GM21786 (cell line): ENCODE results near the gene BCL2L1.

Experiments used
- ATAC-seq: cut with Tn5 transposase; IDR thresholded peaks from one replicate; pipeline ENCODE4 v1.9.1; 2021; ENCODE audit not compliant: unreplicated experiment

Gene BCL2L1

GRCh38 chr20:31731321-31731717 lies 8.7 kb upstream of the BCL2L1 start:
- ATAC-seq: no peak

GRCh38 chr20:31723319-31724078 lies 831 bp upstream of the BCL2L1 start:
- ATAC-seq: peak; percentile 72

GRCh38 chr20:31723069-31723318 lies 326 bp upstream of the BCL2L1 start:
- no peak for ATAC-seq

GRCh38 chr20:31721408-31722256 lies 1.0 kb downstream of the BCL2L1 start:
- ATAC-seq: no peak

GRCh38 chr20:31720486-31721407 lies 1.9 kb downstream of the BCL2L1 start:
- no peak for ATAC-seq

- ATAC-seq: no peak
Observed at GRCh38 chr20:31719644-31720485, 2.8 kb downstream of the BCL2L1 start.

GRCh38 chr20:31718952-31719643 lies 3.6 kb downstream of the BCL2L1 start:
- ATAC-seq: no peak

GRCh38 chr20:31717478-31718201 lies 5.0 kb downstream of the BCL2L1 start:
- ATAC-seq: peak; percentile 46

- peak; percentile 11 for ATAC-seq
Observed at GRCh38 chr20:31716818-31717477, 5.7 kb downstream of the BCL2L1 start.

- no peak for ATAC-seq
Observed at GRCh38 chr20:31716351-31716750, 6.3 kb downstream of the BCL2L1 start.

- no peak for ATAC-seq
Observed at GRCh38 chr20:31715766-31716165, 6.9 kb downstream of the BCL2L1 start.

GRCh38 chr20:31713312-31714273 lies 9.1 kb downstream of the BCL2L1 start:
- ATAC-seq: no peak

- no peak for ATAC-seq
Observed at GRCh38 chr20:31712564-31713311, 9.9 kb downstream of the BCL2L1 start.

GRCh38 chr20:31712112-31712553 lies 10.5 kb downstream of the BCL2L1 start:
- no peak for ATAC-seq

GRCh38 chr20:31711179-31712111 lies 11.2 kb downstream of the BCL2L1 start:
- ATAC-seq: no peak
